ENCODE results near the gene GMDS. TPM values are rescaled to one million over a fixed set of nuclear protein-coding genes. Genes with fewer than 3 reads are reported as not detected.

Gene GMDS
- total and polyA plus RNA-seq, 2 donors (not counting 3 experiments of a cell fraction or from before 2014, with no cell fraction given), result 9.8 to 23.5 TPM

DNA sequence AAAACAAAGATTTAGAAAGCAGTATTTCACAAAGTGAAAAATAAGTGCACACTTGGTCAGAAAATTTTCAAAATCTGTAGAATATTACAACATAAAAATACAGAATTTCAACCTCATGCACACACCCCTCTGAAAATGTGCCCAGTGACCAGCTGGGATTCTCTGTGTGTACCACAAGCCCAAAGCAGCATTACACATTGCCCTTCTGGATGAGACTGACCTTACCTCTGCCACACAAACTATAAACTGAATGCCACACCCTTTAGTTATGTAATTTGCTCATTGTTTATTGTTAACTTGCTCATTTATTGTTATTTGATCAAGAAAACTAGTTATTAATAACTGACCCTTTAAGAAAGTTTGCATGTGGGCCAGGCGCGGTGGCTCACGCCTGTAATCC lies 332.7 kb downstream of the GMDS start:
- Histone ChIP-seq H3K4me2 (ENCODE audit: insufficient read depth, low read length) (no peak overlapping the region), H3K9me1 (replicated peaks; ENCODE audit: control insufficient read depth, extremely low read depth, insufficient read depth, low read length) (no peaks in the 10 kb centered on the region), H4K20me1 (replicated peaks; ENCODE audit: control insufficient read depth, extremely low read depth, insufficient read depth, low read length) (no peaks in the 10 kb centered on the region), H3K9me3 (replicated peaks; ENCODE audit: control insufficient read depth, insufficient read depth, low read length) (no peaks in the 10 kb centered on the region), H3K27me3 (ENCODE audit: control insufficient read depth in 2 of 2, insufficient read depth in 2 of 2, low read length in 2 of 2) (no peaks in the 10 kb centered on the region), H3K27ac (ENCODE audit: insufficient read depth, low read depth, low read length) (no peak overlapping the region), H3K4me1 (ENCODE audit: control insufficient read depth, extremely low read depth, insufficient read depth, low read length) (peaks cover 42% of the 10 kb centered on the region), H3K36me3 (ENCODE audit: control insufficient read depth in 2 of 2, extremely low read depth in 1 of 2, insufficient read depth in 2 of 2, low read length in 2 of 2) (no peaks in the 10 kb centered on the region), H2AFZ (ENCODE audit: low read depth, low read length) (no peak overlapping the region), H3K9ac (replicated peaks; ENCODE audit: extremely low read depth, insufficient read depth, low read length) (no peak overlapping the region), H3K4me3 (replicated peaks in 1 of 3; ENCODE audit: insufficient read depth in 1 of 3, low read depth in 1 of 3, low read length in 3 of 3) (no peak overlapping the region), H3K79me2 (ENCODE audit: control insufficient read depth, insufficient read depth, low read length) (no peaks in the 10 kb centered on the region)
- no peak for FAIRE-seq
- no peak for DNase-seq (ENCODE audit: low read depth, low spot score)
- POLR2A ChIA-PET, result no interaction called here
- TF ChIP-seq MYC (IDR thresholded peaks at IDR 0.05; ENCODE audit: low read depth, low read length) (no peak), GATA2 (IDR thresholded peaks at IDR 0.05; ENCODE audit: insufficient read depth, insufficient read length, low read depth, low read length) (no peak), POLR2AphosphoS5 (IDR thresholded peaks at IDR 0.05; ENCODE audit: insufficient read depth, low read depth, low read length) (no peak), EZH2 (IDR thresholded peaks at IDR 0.05; ENCODE audit: borderline replicate concordance, low read depth, low read length, severe bottlenecking) (no peak), POLR2A (IDR thresholded peaks at IDR 0.05; ENCODE audit: low read depth, low read length) (no peak), FOS (IDR thresholded peaks at IDR 0.05; ENCODE audit: borderline replicate concordance, insufficient read depth, low read length) (no peak), JUN (IDR thresholded peaks at IDR 0.05; ENCODE audit: borderline replicate concordance, insufficient read depth, insufficient read length, low read depth) (no peak)
- TF ChIP-seq, protein P1, sequence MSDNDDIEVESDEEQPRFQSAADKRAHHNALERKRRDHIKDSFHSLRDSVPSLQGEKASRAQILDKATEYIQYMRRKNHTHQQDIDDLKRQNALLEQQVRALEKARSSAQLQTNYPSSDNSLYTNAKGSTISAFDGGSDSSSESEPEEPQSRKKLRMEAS (IDR thresholded peaks at IDR 0.05; ENCODE audit: insufficient read depth, insufficient read length), result no peak
- TF ChIP-seq, protein P2, sequence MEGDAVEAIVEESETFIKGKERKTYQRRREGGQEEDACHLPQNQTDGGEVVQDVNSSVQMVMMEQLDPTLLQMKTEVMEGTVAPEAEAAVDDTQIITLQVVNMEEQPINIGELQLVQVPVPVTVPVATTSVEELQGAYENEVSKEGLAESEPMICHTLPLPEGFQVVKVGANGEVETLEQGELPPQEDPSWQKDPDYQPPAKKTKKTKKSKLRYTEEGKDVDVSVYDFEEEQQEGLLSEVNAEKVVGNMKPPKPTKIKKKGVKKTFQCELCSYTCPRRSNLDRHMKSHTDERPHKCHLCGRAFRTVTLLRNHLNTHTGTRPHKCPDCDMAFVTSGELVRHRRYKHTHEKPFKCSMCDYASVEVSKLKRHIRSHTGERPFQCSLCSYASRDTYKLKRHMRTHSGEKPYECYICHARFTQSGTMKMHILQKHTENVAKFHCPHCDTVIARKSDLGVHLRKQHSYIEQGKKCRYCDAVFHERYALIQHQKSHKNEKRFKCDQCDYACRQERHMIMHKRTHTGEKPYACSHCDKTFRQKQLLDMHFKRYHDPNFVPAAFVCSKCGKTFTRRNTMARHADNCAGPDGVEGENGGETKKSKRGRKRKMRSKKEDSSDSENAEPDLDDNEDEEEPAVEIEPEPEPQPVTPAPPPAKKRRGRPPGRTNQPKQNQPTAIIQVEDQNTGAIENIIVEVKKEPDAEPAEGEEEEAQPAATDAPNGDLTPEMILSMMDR (IDR thresholded peaks at IDR 0.05; ENCODE audit: extremely low read depth in 1 of 2, insufficient read depth in 1 of 2, low read depth in 1 of 2, low read length in 2 of 2), result no peak
- dilution Hi-C loops (cut with MboI; ENCODE audit: extremely low pct_ligation_motif_present, low sequenced_read_pairs), result no loop called here
- no TSS peak for BruUV-seq (replicated peaks)
- CTCF ChIA-PET, result no interaction called here
- intact Hi-C loops (cut with micrococcal nuclease), result loop anchor here (10.0 kb wide), 1 partner anchor 722 kb away; no protein-coding TSS in a partner anchor

Measured in endothelial cell of umbilical vein (primary cell).